Stomach (tissue), 4 donors: ENCODE data around the gene BAIAP2L2.

Experiments
- EP300 ChIP-seq: sonication (generic); formaldehyde crosslinking; IDR thresholded peaks from one replicate; pipeline ENCODE4 v1.6.1; 2017; ENCODE audit warnings: antibody characterized with exemption
- POLR2A ChIP-seq, 4 donors: fragments of 450-650 bp; IDR thresholded peaks; one replicate each; pipeline ENCODE4 v1.6.1; 2016; ENCODE audit warnings: antibody characterized with exemption in 4 of 4, control low read depth in 2 of 4, mild to moderate bottlenecking in 1 of 4, moderate library complexity in 1 of 4
- POLR2AphosphoS5 ChIP-seq, 3 donors: sonication (generic); formaldehyde crosslinking; IDR thresholded peaks; one replicate each; pipeline ENCODE4 v1.6.1; 2016; ENCODE audit warnings: antibody characterized with exemption in 3 of 3
- TF ChIP-seq, protein P1 (sequence below), 7 experiments: fragments of 450-650 bp in 4 of 7; fragments of 200-600 bp in 3 of 7; sonication (generic) in 3 of 7; IDR thresholded peaks; one replicate each; pipeline ENCODE4 v1.5.1; 2016 to 2019; ENCODE audit warnings: antibody characterized with exemption in 7 of 7, control low read depth in 2 of 7, mild to moderate bottlenecking in 1 of 7

DNA sequence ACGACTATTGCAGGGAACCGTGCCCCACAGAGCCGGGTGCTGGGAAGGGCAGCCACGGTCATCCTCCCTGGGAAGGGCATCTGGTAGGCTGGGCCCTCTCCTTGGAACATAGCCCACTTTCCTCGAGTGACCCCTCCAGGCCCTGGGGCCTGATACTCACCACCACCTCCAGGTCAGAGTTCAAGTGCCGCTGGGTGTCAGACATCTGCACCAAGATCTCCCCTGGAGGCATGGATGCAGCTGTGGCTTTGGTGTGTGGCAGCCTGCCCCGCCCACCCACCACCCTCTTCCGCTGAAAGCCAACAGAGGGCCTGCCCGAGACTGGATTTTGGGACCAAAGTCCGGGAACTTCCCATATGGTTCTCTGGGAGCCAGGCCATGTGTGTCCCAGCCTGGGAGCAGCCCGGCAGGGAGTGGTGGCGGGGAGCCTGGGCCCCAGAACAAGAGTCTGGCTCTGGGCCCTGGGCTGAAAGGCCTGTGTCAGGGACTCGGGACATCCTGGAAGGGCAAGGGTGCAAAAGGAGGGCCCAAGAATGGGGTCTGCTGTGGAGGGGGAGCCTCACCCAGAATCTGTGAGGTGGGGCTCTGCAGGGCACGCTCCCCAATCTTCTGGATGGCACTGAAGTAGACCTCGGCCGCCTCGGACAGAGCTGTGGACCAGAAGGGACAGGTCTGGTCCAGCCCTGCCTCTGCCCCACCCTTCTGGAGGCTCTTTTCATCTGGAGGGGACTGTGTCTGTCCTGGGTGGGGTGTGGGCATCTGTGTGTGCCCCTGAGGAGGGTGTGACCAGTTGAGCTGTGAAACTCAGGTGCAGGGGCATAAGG is 2.6 kb downstream of the BAIAP2L2 start:
- TF ChIP-seq POLR2A (IDR thresholded peaks at IDR 0.05) (no peak), EP300 (no peak), POLR2AphosphoS5 (IDR thresholded peaks at IDR 0.05) (peak in 1 of 3 donors; percentile 40)
- TF ChIP-seq, protein P1, sequence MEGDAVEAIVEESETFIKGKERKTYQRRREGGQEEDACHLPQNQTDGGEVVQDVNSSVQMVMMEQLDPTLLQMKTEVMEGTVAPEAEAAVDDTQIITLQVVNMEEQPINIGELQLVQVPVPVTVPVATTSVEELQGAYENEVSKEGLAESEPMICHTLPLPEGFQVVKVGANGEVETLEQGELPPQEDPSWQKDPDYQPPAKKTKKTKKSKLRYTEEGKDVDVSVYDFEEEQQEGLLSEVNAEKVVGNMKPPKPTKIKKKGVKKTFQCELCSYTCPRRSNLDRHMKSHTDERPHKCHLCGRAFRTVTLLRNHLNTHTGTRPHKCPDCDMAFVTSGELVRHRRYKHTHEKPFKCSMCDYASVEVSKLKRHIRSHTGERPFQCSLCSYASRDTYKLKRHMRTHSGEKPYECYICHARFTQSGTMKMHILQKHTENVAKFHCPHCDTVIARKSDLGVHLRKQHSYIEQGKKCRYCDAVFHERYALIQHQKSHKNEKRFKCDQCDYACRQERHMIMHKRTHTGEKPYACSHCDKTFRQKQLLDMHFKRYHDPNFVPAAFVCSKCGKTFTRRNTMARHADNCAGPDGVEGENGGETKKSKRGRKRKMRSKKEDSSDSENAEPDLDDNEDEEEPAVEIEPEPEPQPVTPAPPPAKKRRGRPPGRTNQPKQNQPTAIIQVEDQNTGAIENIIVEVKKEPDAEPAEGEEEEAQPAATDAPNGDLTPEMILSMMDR (IDR thresholded peaks at IDR 0.05), result no peak
